ENCODE results near the gene TBC1D5. TPM values are rescaled to one million over a fixed set of nuclear protein-coding genes. Genes with fewer than 3 reads are reported as not detected.

Gene TBC1D5
- total and polyA plus RNA-seq, 2 of the 4 experiments (the other 2 are of a cell fraction): 16.4 to 57.0 TPM

- CTCF ChIA-PET: interaction anchor here (0.8 kb wide), 1 partner anchor 10 kb away, joined by 4 read pairs; no protein-coding TSS in a partner anchor
- dilution Hi-C loops (cut with HindIII; ENCODE audit: low sequenced_read_pairs, unreplicated experiment): loop anchor here (25.0 kb wide), 1 partner anchor 576 kb away; the partner anchor contains the start of gene DAZL
- in situ Hi-C loops (cut with MboI; ENCODE audit: low sequenced_read_pairs): no loop called here
These were observed 554.1 kb downstream of the TBC1D5 start for GRCh38 chr3:17188378-17188777.

More at GRCh38 chr3:17188378-17188777, 554.1 kb downstream of the TBC1D5 start:
- no peak overlapping the region for H2BK120ac ChIP-seq (ENCODE audit: low read depth, low read length)
- no peak for ATAC-seq (ENCODE audit: low read depth)
- DNase-seq: no peak
- no peak overlapping the region for H2BK15ac ChIP-seq (ENCODE audit: low read depth, low read length)
- no peak overlapping the region for H3K18ac ChIP-seq (ENCODE audit: low read depth, low read length)
- POLR2A ChIA-PET (ENCODE audit: unreplicated experiment): interaction anchor here (0.6 kb wide), 1 partner anchor 9 kb away, joined by 3 read pairs; no protein-coding TSS in a partner anchor
- no peak overlapping the region for H4K8ac ChIP-seq (ENCODE audit: low read depth in 2 of 2, low read length in 2 of 2)
- no peak overlapping the region for H2BK20ac ChIP-seq (ENCODE audit: low read depth, low read length)
- no peaks in the 10 kb centered on the region for H3K36me3 ChIP-seq (ENCODE audit: control insufficient read depth, insufficient read depth, low read length)
- H3K14ac ChIP-seq (replicated peaks; ENCODE audit: low read depth, low read length): no peak overlapping the region
- no peaks in the 10 kb centered on the region for H4K20me1 ChIP-seq (ENCODE audit: insufficient read depth, low read length)
- no peaks in the 10 kb centered on the region for H3K79me1 ChIP-seq (ENCODE audit: low read depth in 1 of 2, low read length in 2 of 2)
- no peak overlapping the region for H3K56ac ChIP-seq (ENCODE audit: extremely low read depth, insufficient read depth, low read length)
- no peak overlapping the region for H4K5ac ChIP-seq (ENCODE audit: low read depth, low read length)
- H3K9ac ChIP-seq (ENCODE audit: low read depth, low read length): no peak overlapping the region
- TF ChIP-seq RCOR1 (IDR thresholded peaks at IDR 0.05; ENCODE audit: insufficient replicate concordance, low read length): no peak
- no peak for TF ChIP-seq RAD21 (IDR thresholded peaks at IDR 0.05; ENCODE audit: low read length)
- no peak for TF ChIP-seq CTCF (conservative IDR thresholded peaks at IDR 0.05; ENCODE audit: low read depth, low read length)
- no peak for TF ChIP-seq POLR2A (IDR thresholded peaks at IDR 0.05; ENCODE audit: low read depth, low read length)
- TF ChIP-seq MAZ (IDR thresholded peaks at IDR 0.05; ENCODE audit: borderline replicate concordance, low read depth, low read length): no peak
- TF ChIP-seq, protein P1, sequence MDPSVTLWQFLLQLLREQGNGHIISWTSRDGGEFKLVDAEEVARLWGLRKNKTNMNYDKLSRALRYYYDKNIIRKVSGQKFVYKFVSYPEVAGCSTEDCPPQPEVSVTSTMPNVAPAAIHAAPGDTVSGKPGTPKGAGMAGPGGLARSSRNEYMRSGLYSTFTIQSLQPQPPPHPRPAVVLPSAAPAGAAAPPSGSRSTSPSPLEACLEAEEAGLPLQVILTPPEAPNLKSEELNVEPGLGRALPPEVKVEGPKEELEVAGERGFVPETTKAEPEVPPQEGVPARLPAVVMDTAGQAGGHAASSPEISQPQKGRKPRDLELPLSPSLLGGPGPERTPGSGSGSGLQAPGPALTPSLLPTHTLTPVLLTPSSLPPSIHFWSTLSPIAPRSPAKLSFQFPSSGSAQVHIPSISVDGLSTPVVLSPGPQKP (IDR thresholded peaks at IDR 0.05; ENCODE audit: borderline replicate concordance, low read depth, low read length): no peak
- TF ChIP-seq CHD1 (IDR thresholded peaks at IDR 0.05; ENCODE audit: low read depth, low read length): no peak
- no peak for TF ChIP-seq MXI1 (IDR thresholded peaks at IDR 0.05; ENCODE audit: borderline replicate concordance, low read depth, low read length)
- no peak for TF ChIP-seq CEBPB (IDR thresholded peaks at IDR 0.05; ENCODE audit: low read depth, low read length)
- no peak for TF ChIP-seq FOS (IDR thresholded peaks at IDR 0.05; ENCODE audit: low read depth, low read length)
- TF ChIP-seq MAFK (IDR thresholded peaks at IDR 0.05; ENCODE audit: low read depth, low read length): no peak
- TF ChIP-seq, protein P2, sequence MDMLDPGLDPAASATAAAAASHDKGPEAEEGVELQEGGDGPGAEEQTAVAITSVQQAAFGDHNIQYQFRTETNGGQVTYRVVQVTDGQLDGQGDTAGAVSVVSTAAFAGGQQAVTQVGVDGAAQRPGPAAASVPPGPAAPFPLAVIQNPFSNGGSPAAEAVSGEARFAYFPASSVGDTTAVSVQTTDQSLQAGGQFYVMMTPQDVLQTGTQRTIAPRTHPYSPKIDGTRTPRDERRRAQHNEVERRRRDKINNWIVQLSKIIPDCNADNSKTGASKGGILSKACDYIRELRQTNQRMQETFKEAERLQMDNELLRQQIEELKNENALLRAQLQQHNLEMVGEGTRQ (IDR thresholded peaks at IDR 0.05; ENCODE audit: low read depth, low read length): no peak
- TF ChIP-seq BHLHE40 (IDR thresholded peaks at IDR 0.05; ENCODE audit: low read depth, low read length): no peak
- TF ChIP-seq RFX5 (IDR thresholded peaks at IDR 0.05; ENCODE audit: low read depth, low read length): no peak
- no peak for TF ChIP-seq NFE2L2 (IDR thresholded peaks at IDR 0.05; ENCODE audit: low read depth, low read length)
- TF ChIP-seq SMC3 (IDR thresholded peaks at IDR 0.05; ENCODE audit: low read depth, low read length): no peak
- no peak overlapping the region for H2AFZ ChIP-seq (replicated peaks; ENCODE audit: low read length, poor library complexity)
- no peak overlapping the region for H4K91ac ChIP-seq (ENCODE audit: insufficient read depth, low read depth, low read length)
- H3K9me1 ChIP-seq (ENCODE audit: insufficient read depth, low read length): no peaks in the 10 kb centered on the region
- no peak overlapping the region for H3K4me3 ChIP-seq (ENCODE audit: insufficient read depth, low read depth, low read length)
- no peaks in the 10 kb centered on the region for H3K9me3 ChIP-seq (ENCODE audit: control insufficient read depth, insufficient read depth, low read length)
- no peak overlapping the region for H2AK5ac ChIP-seq (ENCODE audit: low read depth, low read length)
- no CpG with 5 or more reads among the region's 1 CpG for WGBS, 2 experiments (ENCODE audit: extremely low coverage in 2 of 2, insufficient read length in 1 of 2)
- no peaks in the 10 kb centered on the region; the same call in 1 of the 2 replicates for H3K4me1 ChIP-seq (ENCODE audit: control insufficient read depth, insufficient read depth, low read length)
- intact Hi-C loops (cut with micrococcal nuclease): no loop called here
- no peak overlapping the region for H3K23ac ChIP-seq (ENCODE audit: low read depth, low read length)
- H3K4ac ChIP-seq (ENCODE audit: low read depth, low read length): no peak overlapping the region
- no peak overlapping the region for H3K27ac ChIP-seq (ENCODE audit: insufficient read depth, low read length)
- no peak overlapping the region for H2BK5ac ChIP-seq (ENCODE audit: low read depth, low read length, poor library complexity, severe bottlenecking)
- BruUV-seq (replicated peaks): no TSS peak
- no peak overlapping the region for H3K4me2 ChIP-seq (ENCODE audit: low read depth, low read length)
- H3K27me3 ChIP-seq (ENCODE audit: control insufficient read depth, insufficient read depth, low read length): no peaks in the 10 kb centered on the region
- H2AK9ac ChIP-seq (replicated peaks; ENCODE audit: low read depth, low read length, poor library complexity): no peak overlapping the region

All from IMR-90 (cell line).